GM12878 (cell line): Measurements from ENCODE around the gene COMMD10. TPM values are rescaled to one million over a fixed set of nuclear protein-coding genes. Genes with fewer than 3 reads are reported as not detected.
"Not testable (repeated sequence)": the region's sequence is repeated elsewhere in the genome, so short reads cannot be mapped to it uniquely, and the experiment has no call there.

Experiments used
- ATAC-seq: fragments of 200-7000 bp; cut with Tn5 transposase; 3 replicates; pipeline ENCODE4 v1.9.1; 2020; ENCODE audit warnings: mild to moderate bottlenecking, moderate library complexity
- BruUV-seq: library from RNA; stranded (reverse); fragments of 400-500 nt; replicated peaks from 2 replicates; lab custom pipeline; 2021; lab: Mats Ljungman, UMichigan
- CTCF ChIA-PET: fragments of 300-600 bp; sonication (Branson Sonifier 250); formaldehyde crosslinking; extraction: SDS; loops from one replicate; lab custom pipeline; 2021; ENCODE audit warnings: inconsistent platforms; lab: Yijun Ruan, JAX
- POLR2A ChIA-PET: fragments of 350-600 bp; formaldehyde crosslinking; extraction: SDS; loops from one replicate; lab custom pipeline; 2021; ENCODE audit warnings: inconsistent platforms; lab: Charles Lee
- RAD21 ChIA-PET: fragments of 300-600 bp; sonication (Branson Sonifier 250); formaldehyde crosslinking; loops from one replicate; lab custom pipeline; 2023; ENCODE audit warnings: antibody characterized with exemption; ENCODE audit not compliant: unreplicated experiment; lab: Charles Lee
- SMC1A ChIA-PET: fragments of 300-600 bp; sonication (Branson Sonifier 250); formaldehyde crosslinking; loops from one replicate; lab custom pipeline; 2023; ENCODE audit not compliant: unreplicated experiment, uncharacterized antibody; lab: Charles Lee
- DNase-seq: peaks from one replicate; pipeline ENCODE4 v3.0.0-alpha.2; 2011; ENCODE audit warnings: low read depth, low spot score
- FAIRE-seq: peaks from 3 replicates; lab custom pipeline; 2011; peaks lifted over from hg19 to GRCh38; lab: Jason Lieb, UNC
- H2AFZ ChIP-seq: 2 replicates; pipeline ENCODE4 v1.6.0; 2011; ENCODE audit warnings: low read depth, low read length, control low read depth; ENCODE audit not compliant: control insufficient read depth
- H3K27ac ChIP-seq: 2 replicates; pipeline ENCODE4 v1.5.1; 2011; ENCODE audit warnings: control low read depth; ENCODE audit not compliant: control insufficient read depth, insufficient read depth
- H3K27me3 ChIP-seq, 2 experiments: replicated peaks in 1 of 2; 2 replicates each; pipeline versions ENCODE4 v1.6.0 to v1.6.1; 2011; ENCODE audit warnings: low read length in 1 of 2; ENCODE audit not compliant: control insufficient read depth in 2 of 2, insufficient read depth in 2 of 2
- H3K36me3 ChIP-seq, 2 experiments: 2 replicates each; pipeline ENCODE4 v1.5.1; 2011; ENCODE audit warnings: low read length in 1 of 2; ENCODE audit not compliant: control insufficient read depth in 2 of 2, insufficient read depth in 2 of 2
- H3K4me1 ChIP-seq: 2 replicates; pipeline ENCODE4 v1.6.1; 2011; ENCODE audit warnings: mild to moderate bottlenecking, low read length, moderate library complexity, mixed read lengths; ENCODE audit not compliant: control insufficient read depth, insufficient read depth
- H3K4me2 ChIP-seq: 2 replicates; pipeline ENCODE4 v1.6.0; 2011; ENCODE audit warnings: control low read depth; ENCODE audit not compliant: control insufficient read depth, insufficient read depth
- H3K4me3 ChIP-seq: fragments of 200-600 bp; sonication (generic); 2 replicates; pipeline ENCODE4 v1.5.1; 2016
- H3K79me2 ChIP-seq: 2 replicates; pipeline ENCODE4 v1.6.0; 2011; ENCODE audit warnings: low read length; ENCODE audit not compliant: control insufficient read depth, insufficient read depth
- H3K9ac ChIP-seq: 2 replicates; pipeline ENCODE4 v1.8.0; 2011; ENCODE audit warnings: low read length, control low read depth, mixed read lengths; ENCODE audit not compliant: control insufficient read depth, insufficient read depth
- H3K9me3 ChIP-seq: replicated peaks from 3 replicates; pipeline ENCODE4 v1.5.1; 2011; ENCODE audit warnings: mild to moderate bottlenecking, low read length; ENCODE audit not compliant: control insufficient read depth, insufficient read depth
- H4K20me1 ChIP-seq: 2 replicates; pipeline ENCODE4 v1.6.0; 2011; ENCODE audit not compliant: control insufficient read depth, insufficient read depth
- BCL3 ChIP-seq: IDR thresholded peaks from 2 replicates; pipeline ENCODE4 v1.6.1; 2011; ENCODE audit warnings: borderline replicate concordance, low read depth, mild to moderate bottlenecking, moderate library complexity, low read length; ENCODE audit not compliant: insufficient read depth, poor library complexity, severe bottlenecking
- IKZF2 ChIP-seq, 2 experiments: fragments of 450-650 bp; IDR thresholded peaks; 2 replicates each; pipeline ENCODE4 v1.6.1; 2017; ENCODE audit warnings: mild to moderate bottlenecking in 2 of 2, moderate library complexity in 2 of 2
- ZNF217 ChIP-seq: fragments of 450-650 bp; IDR thresholded peaks from 2 replicates; pipeline ENCODE4 v1.6.1; 2017; ENCODE audit warnings: antibody characterized with exemption, mild to moderate bottlenecking
- WGBS: methylation state at CpG from one replicate; pipeline ENCODE4 v1.1.6; 2016; ENCODE audit warnings: low lambda C conversion rate; ENCODE audit not compliant: insufficient replicate concordance, insufficient coverage; ENCODE audit errors: missing lambda C conversion rate; 5-methylcytosine and 5-hydroxymethylcytosine counted together
- in situ Hi-C: fragments of 300-500 bp; cut with MboI; formaldehyde crosslinking; loops from 9 replicates; pipeline ENCODE4 v1.14.3; 2018; ENCODE audit warnings: mixed read lengths
- intact Hi-C: fragments of 100-400 bp; cut with micrococcal nuclease; formaldehyde crosslinking; loops from one replicate; pipeline ENCODE4 v1.14.2; 2022; ENCODE audit not compliant: unreplicated experiment
- polyA plus RNA-seq, 11 experiments: library from polyadenylated mRNA; depleted of rRNA in 4 of 11; unstranded in 6 of 11; stranded (reverse) in 5 of 11; fragments of >200 nt; fragmentation: Nextera tagmentation in 4 of 11; fragmentation: Illumina TruSeq in 1 of 11; extraction: Ambion mirVana in 4 of 11; extraction: Trizol in 1 of 11; gene quantifications; 1 replicate in 1 of 11; 2 replicates in 10 of 11; pipeline versions ENCODE4 v1.2.1 to v1.2.3, GENCODE V29; 2011 to 2016; ENCODE audit warnings: inconsistent platforms in 2 of 11, missing spikeins in 2 of 11, low read depth in 1 of 11
- total RNA-seq, 4 experiments: library from RNA; depleted of rRNA in 3 of 4; stranded (reverse); fragments of >200 nt in 3 of 4; fragmentation: Illumina TruSeq in 1 of 4; extraction: Trizol in 1 of 4; gene quantifications; 2 replicates each; pipeline versions ENCODE4 v1.2.1 to v1.2.3, GENCODE V29; 2013 to 2021

COMMD10 gene
- total and polyA plus RNA-seq, 10 of the 15 experiments (the other 5 are each of a cell fraction or from before 2014, with no cell fraction given) = 19.6 to 98.7 (median 28.0) TPM

GRCh38 chr5:116098998-116099397 lies 14.2 kb downstream of the COMMD10 start:
- 100% methylated on average over 2 of the region's 2 CpGs for WGBS
- Histone ChIP-seq H3K27ac (no peak overlapping the region), H3K4me2 (no peak overlapping the region), H4K20me1 (no peaks in the 10 kb centered on the region), H2AFZ (no peak overlapping the region), H3K4me1 (no peaks in the 10 kb centered on the region), H3K79me2 (no peaks in the 10 kb centered on the region), H3K9me3 (no peaks in the 10 kb centered on the region; the same call in 2 of the 3 replicates), H3K9ac (no peak overlapping the region), H3K27me3 (no peaks in the 10 kb centered on the region), H3K4me3 (no peak overlapping the region), H3K36me3 (no peaks in the 10 kb centered on the region; a peak in 1 of 4 replicates)
- SMC1A ChIA-PET = interaction anchor here (1.0 kb wide), 1 partner anchor 12 kb away, joined by 3 read pairs; no protein-coding TSS in a partner anchor
- DNase-seq (no peak), FAIRE-seq (no peak), ATAC-seq (no peak)
- TF ChIP-seq BCL3 (no peak), IKZF2 (IDR thresholded peaks at IDR 0.05) (no peak), ZNF217 (no peak)
- POLR2A ChIA-PET = no interaction called here
- intact Hi-C loops = no loop called here
- in situ Hi-C loops = no loop called here
- RAD21 ChIA-PET = no interaction called here
- no TSS peak for BruUV-seq
- CTCF ChIA-PET = no interaction called here

- intact Hi-C loops, DNase-seq, in situ Hi-C loops, H3K4me2 ChIP-seq, H3K27ac ChIP-seq, H4K20me1 ChIP-seq, ATAC-seq, SMC1A ChIA-PET, RAD21 ChIA-PET, H3K4me1 ChIP-seq, BruUV-seq, H3K4me3 ChIP-seq, H3K27me3 ChIP-seq, POLR2A ChIA-PET, H2AFZ ChIP-seq, CTCF ChIA-PET, H3K9me3 ChIP-seq, H3K9ac ChIP-seq, FAIRE-seq, H3K79me2 ChIP-seq, H3K36me3 ChIP-seq: not testable (repeated sequence)
- WGBS = 98% methylated on average over 2 of the region's 2 CpGs
Measured at GRCh38 chr5:116104941-116105340, 20.1 kb downstream of the COMMD10 start.
